Osteoblast (primary cell): ENCODE data around the gene COX18. TPM values are rescaled to one million over a fixed set of nuclear protein-coding genes. Genes with fewer than 3 reads are reported as not detected.
A peak's percentile ranks its signal among the peaks of the same experiment; 100 is the strongest.

Experiments
- DNase-seq: peaks from one replicate; pipeline ENCODE4 v3.0.0; 2011; ENCODE audit warnings: low spot score, mixed read lengths; ENCODE audit not compliant: insufficient read length; ENCODE audit errors: missing footprints
- H2AFZ ChIP-seq: 2 replicates; pipeline ENCODE4 v1.6.0; 2011; ENCODE audit warnings: mild to moderate bottlenecking, low read length
- H3K27ac ChIP-seq: 2 replicates; pipeline ENCODE4 v1.5.1; 2011; ENCODE audit warnings: mild to moderate bottlenecking, low read depth, low read length, moderate library complexity
- H3K27me3 ChIP-seq: 2 replicates; pipeline ENCODE4 v1.6.0; 2012; ENCODE audit warnings: mild to moderate bottlenecking, control low read depth, inconsistent platforms, low read length, moderate library complexity; ENCODE audit not compliant: insufficient read depth
- H3K36me3 ChIP-seq: 2 replicates; pipeline ENCODE4 v1.5.1; 2011; ENCODE audit warnings: mild to moderate bottlenecking, low read length, control low read depth, moderate library complexity; ENCODE audit not compliant: insufficient read depth
- H3K4me1 ChIP-seq: 2 replicates; pipeline ENCODE4 v1.5.1; 2011; ENCODE audit warnings: mild to moderate bottlenecking, low read length, control low read depth, moderate library complexity; ENCODE audit not compliant: insufficient read depth
- H3K4me2 ChIP-seq: 2 replicates; pipeline ENCODE4 v1.6.0; 2011; ENCODE audit warnings: mild to moderate bottlenecking, low read length; ENCODE audit not compliant: insufficient read depth
- H3K4me3 ChIP-seq: fragments of 200-600 bp; sonication (generic); 3 replicates; pipeline ENCODE4 v1.5.1; 2012; ENCODE audit warnings: mild to moderate bottlenecking, low read length, inconsistent platforms; ENCODE audit not compliant: insufficient read depth
- H3K79me2 ChIP-seq: 2 replicates; pipeline ENCODE4 v1.6.0; 2012; ENCODE audit warnings: mild to moderate bottlenecking, low read length, control low read depth, inconsistent platforms; ENCODE audit not compliant: insufficient read depth
- H3K9me3 ChIP-seq: 2 replicates; pipeline ENCODE4 v1.5.1; 2011; ENCODE audit warnings: low read depth, low read length, control low read depth
- H4K20me1 ChIP-seq: 2 replicates; pipeline ENCODE4 v1.6.0; 2012; ENCODE audit warnings: mild to moderate bottlenecking, low read length, control low read depth; ENCODE audit not compliant: insufficient read depth
- total RNA-seq: library from RNA; depleted of rRNA; stranded (reverse); fragments of >200 nt; gene quantifications from 2 replicates; pipeline ENCODE4 v1.2.3, GENCODE V29; 2012
- TF ChIP-seq, protein P1 (sequence below): IDR thresholded peaks from 2 replicates; pipeline ENCODE4 v1.5.1; 2011; ENCODE audit warnings: mild to moderate bottlenecking, low read depth, low read length, moderate library complexity; ENCODE audit errors: extremely low read depth

The COX18 gene
- total RNA-seq, 1 donor, result 29.0 TPM

GRCh38 chr4:73028621-73029020 is 40.9 kb downstream of the COX18 start:
- no peaks in the 10 kb centered on the region for H3K36me3 ChIP-seq
- H3K27ac ChIP-seq, result no peak overlapping the region
- DNase-seq, result no peak
- H2AFZ ChIP-seq, result no peak overlapping the region
- H3K4me2 ChIP-seq, result no peak overlapping the region
- peaks cover 7% of the 10 kb centered on the region for H3K27me3 ChIP-seq
- TF ChIP-seq, protein P1, sequence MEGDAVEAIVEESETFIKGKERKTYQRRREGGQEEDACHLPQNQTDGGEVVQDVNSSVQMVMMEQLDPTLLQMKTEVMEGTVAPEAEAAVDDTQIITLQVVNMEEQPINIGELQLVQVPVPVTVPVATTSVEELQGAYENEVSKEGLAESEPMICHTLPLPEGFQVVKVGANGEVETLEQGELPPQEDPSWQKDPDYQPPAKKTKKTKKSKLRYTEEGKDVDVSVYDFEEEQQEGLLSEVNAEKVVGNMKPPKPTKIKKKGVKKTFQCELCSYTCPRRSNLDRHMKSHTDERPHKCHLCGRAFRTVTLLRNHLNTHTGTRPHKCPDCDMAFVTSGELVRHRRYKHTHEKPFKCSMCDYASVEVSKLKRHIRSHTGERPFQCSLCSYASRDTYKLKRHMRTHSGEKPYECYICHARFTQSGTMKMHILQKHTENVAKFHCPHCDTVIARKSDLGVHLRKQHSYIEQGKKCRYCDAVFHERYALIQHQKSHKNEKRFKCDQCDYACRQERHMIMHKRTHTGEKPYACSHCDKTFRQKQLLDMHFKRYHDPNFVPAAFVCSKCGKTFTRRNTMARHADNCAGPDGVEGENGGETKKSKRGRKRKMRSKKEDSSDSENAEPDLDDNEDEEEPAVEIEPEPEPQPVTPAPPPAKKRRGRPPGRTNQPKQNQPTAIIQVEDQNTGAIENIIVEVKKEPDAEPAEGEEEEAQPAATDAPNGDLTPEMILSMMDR, result no peak
- H3K9me3 ChIP-seq, result no peaks in the 10 kb centered on the region
- no peak overlapping the region for H3K4me3 ChIP-seq
- no peaks in the 10 kb centered on the region for H3K4me1 ChIP-seq
- no peaks in the 10 kb centered on the region for H3K79me2 ChIP-seq
- H4K20me1 ChIP-seq, result no peaks in the 10 kb centered on the region

DNA sequence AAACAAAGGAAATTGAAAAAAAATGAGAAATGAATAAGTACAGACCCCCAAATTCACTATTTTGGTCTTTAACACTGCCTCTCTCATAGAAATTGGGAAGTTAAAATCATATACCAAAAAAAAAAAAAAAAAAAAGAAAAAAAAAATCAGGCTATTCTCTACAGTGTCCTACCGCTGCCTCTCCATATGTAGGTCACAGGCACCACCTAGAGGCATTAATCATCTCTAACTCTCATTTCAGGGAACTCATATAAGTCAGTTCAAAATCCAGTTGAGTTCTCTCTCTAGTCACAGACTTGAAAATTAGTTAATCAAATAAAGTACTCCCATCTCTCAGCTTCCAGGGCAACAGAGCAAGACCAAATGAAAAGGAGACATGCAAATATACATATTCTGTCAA is 47.9 kb downstream of the COX18 start:
- no peak overlapping the region for H3K4me3 ChIP-seq
- no peaks in the 10 kb centered on the region for H4K20me1 ChIP-seq
- H2AFZ ChIP-seq, result no peak overlapping the region
- H3K79me2 ChIP-seq, result no peaks in the 10 kb centered on the region
- no peaks in the 10 kb centered on the region for H3K9me3 ChIP-seq
- peak; percentile 87 for DNase-seq
- TF ChIP-seq, protein P1, result peak; percentile 58
- H3K27ac ChIP-seq, result no peak overlapping the region
- no peaks in the 10 kb centered on the region for H3K4me1 ChIP-seq
- H3K27me3 ChIP-seq, result peaks cover 7% of the 10 kb centered on the region
- H3K4me2 ChIP-seq, result no peak overlapping the region
- no peaks in the 10 kb centered on the region for H3K36me3 ChIP-seq

DNA sequence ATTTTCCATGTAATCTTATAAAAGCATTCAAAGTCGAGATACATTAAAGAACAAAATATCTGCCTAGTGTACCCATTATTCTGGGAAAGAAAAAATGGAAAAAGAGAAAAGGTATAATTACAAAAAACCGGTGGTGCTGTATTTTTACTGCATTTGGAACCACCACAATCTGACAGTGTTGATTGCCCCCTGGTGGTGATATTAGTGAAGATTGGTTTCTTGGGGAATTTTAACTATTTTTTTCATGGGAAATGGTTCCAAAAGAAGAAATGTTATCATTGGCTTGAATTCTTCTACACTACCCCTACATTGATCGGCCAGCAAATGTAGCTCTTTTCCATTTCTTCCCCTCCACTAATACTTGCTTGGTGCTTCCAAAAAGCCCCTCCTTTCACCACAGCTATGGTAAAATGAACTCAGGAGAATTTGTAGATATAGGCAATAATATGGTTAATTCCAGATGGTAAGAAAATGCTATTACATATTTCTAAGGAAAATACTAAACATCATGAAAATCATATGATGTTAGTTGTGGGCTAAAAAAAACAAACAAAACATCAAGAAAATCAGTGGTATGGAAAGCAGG is 50.0 kb downstream of the COX18 start:
- no peaks in the 10 kb centered on the region for H3K9me3 ChIP-seq
- no peaks in the 10 kb centered on the region for H3K36me3 ChIP-seq
- peak overlapping the region; percentile 47 for H2AFZ ChIP-seq
- H3K27ac ChIP-seq, result no peak overlapping the region
- no peaks in the 10 kb centered on the region for H3K27me3 ChIP-seq
- no peaks in the 10 kb centered on the region for H4K20me1 ChIP-seq
- H3K79me2 ChIP-seq, result no peaks in the 10 kb centered on the region
- H3K4me2 ChIP-seq, result no peak overlapping the region
- no peaks in the 10 kb centered on the region for H3K4me1 ChIP-seq
- DNase-seq, result peak; percentile 84
- H3K4me3 ChIP-seq, result no peak overlapping the region
- TF ChIP-seq, protein P1, result peak; percentile 72

GRCh38 chr4:73018595-73018994 is 50.9 kb downstream of the COX18 start:
- Histone ChIP-seq H2AFZ (no peak overlapping the region), H3K4me1 (no peaks in the 10 kb centered on the region), H3K4me3 (no peak overlapping the region), H3K79me2 (no peaks in the 10 kb centered on the region), H3K9me3 (no peaks in the 10 kb centered on the region), H3K27me3 (no peaks in the 10 kb centered on the region), H3K36me3 (no peaks in the 10 kb centered on the region), H3K4me2 (no peak overlapping the region), H4K20me1 (no peaks in the 10 kb centered on the region), H3K27ac (no peak overlapping the region)
- TF ChIP-seq, protein P1, result no peak
- DNase-seq, result no peak
